Measurements from ENCODE around the gene FIGN. TPM values are rescaled to one million over a fixed set of nuclear protein-coding genes. Genes with fewer than 3 reads are reported as not detected.

FIGN gene
- total RNA-seq, 1 donor from 2014 or later: 13.5 TPM

- DNase-seq: no peak
- intact Hi-C loops (cut with DNase I): no loop called here
Observed at GRCh38 chr2:163681745-163682144, 54.1 kb downstream of the FIGN start.

GRCh38 chr2:163675388-163675787 lies 60.4 kb downstream of the FIGN start:
- intact Hi-C loops (cut with DNase I): no loop called here
- DNase-seq (no peak), ATAC-seq (ENCODE audit: poor library complexity) (no peak)

More at GRCh38 chr2:163681745-163682144, 54.1 kb downstream of the FIGN start:
- ATAC-seq (ENCODE audit: poor library complexity): peak; percentile 91

DNA sequence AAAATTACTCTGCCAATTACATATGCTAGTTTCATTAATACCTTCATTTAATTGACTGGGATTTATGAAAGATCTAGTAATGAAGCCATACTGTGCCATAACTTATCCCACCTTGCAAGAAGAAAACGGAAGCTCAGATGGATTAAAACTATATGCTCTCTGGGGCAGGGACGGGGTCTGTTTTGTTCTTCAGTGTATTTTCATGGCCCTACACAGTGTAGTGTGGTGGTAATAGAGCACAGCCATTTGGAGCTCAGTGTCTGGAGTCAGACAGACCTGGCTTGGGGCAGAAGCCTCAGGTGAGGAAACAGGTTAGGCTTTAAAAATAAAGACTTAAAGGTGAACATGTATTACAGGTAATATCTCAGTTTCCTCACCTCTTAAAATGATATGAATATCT lies 62.3 kb downstream of the FIGN start:
- ATAC-seq (ENCODE audit: poor library complexity): no peak
- intact Hi-C loops (cut with DNase I): no loop called here
- no peak for DNase-seq

GRCh38 chr2:163670929-163671328 lies 64.9 kb downstream of the FIGN start:
- DNase-seq (no peak), ATAC-seq (ENCODE audit: poor library complexity) (no peak)
- intact Hi-C loops (cut with DNase I): no loop called here

- DNase-seq (no peak), ATAC-seq (ENCODE audit: poor library complexity) (no peak)
- intact Hi-C loops (cut with DNase I): no loop called here
Observed at GRCh38 chr2:163669506-163669905, 66.3 kb downstream of the FIGN start.

GRCh38 chr2:163667064-163667887 lies 68.5 kb downstream of the FIGN start:
- intact Hi-C loops (cut with DNase I): no loop called here
- ATAC-seq (ENCODE audit: poor library complexity) (peak; percentile 91), DNase-seq (no peak)

DNA sequence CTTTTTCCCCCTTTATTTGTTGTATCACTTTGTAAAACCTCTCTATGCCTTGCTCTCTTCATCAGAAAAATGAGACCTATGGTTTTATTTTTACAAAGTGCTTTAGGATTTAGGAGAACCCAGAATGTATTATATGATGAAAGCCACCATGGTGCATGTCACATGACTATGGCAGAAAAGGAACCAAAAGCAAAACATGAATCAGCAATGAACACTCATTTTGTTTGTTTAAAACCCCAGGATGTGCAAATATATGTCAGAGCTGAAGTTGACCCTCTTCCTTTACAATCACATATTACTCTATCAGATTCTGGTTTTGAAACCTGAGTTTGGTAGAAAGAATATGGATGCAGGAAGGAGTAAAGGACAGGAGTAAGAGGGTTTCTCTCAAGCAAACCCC lies 70.0 kb downstream of the FIGN start:
- intact Hi-C loops (cut with DNase I): no loop called here
- no peak for DNase-seq
- no peak for ATAC-seq (ENCODE audit: poor library complexity)

DNA sequence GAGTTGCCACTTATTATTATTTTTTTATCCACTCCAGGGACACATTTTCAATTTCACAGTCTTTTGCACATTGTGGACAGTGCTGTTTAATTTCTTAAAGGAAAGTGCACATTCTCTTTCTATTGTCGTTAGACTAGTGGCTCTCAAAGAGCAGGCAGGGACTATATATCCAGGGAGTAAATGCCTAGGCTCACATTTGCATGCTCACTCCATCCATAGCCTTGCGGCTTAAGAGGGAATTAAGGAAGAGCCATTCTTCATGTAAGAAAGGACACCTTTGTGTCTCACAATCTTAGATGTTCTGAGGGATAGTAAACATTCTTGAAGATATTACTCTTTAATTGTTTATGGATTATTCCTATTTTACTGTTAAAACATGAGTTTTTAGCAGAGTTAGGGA lies 70.8 kb downstream of the FIGN start:
- ATAC-seq (ENCODE audit: poor library complexity) (no peak), DNase-seq (no peak)
- intact Hi-C loops (cut with DNase I): no loop called here

GRCh38 chr2:163664610-163665009 lies 71.2 kb downstream of the FIGN start:
- ATAC-seq (ENCODE audit: poor library complexity): no peak
- intact Hi-C loops (cut with DNase I): no loop called here
- no peak for DNase-seq

DNA sequence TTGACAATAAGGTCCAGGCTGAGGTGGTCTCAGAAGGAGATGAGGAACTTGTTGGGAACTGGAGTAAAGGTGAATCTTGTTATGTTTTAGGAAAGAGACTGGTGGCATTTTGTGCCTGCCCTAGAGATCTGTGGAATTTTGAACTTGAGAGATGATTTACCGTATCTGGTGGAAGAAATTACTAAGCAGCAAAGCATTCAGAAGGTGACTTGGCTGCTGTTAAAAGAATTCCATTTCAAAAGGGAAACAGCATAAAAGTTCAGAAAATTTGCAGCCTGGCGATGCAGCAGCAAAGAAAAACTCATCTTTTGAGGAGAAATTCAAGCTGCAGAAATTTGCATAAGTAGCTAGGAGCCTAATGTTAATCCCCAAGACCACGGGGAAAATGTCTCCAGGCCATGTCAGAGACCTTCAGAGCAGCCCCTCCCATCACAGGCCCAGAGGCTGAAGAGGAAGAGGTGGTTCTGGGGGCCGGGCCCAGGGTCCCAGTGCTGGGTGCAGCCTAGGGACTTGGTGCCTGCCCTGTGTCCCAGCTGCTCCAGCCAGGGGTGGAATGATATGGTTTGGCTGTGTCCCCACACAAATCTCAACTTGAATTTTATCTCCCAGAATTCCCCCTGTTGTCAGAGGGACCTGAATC lies 73.5 kb downstream of the FIGN start:
- intact Hi-C loops (cut with DNase I): no loop called here
- ATAC-seq (ENCODE audit: poor library complexity): no peak
- no peak for DNase-seq

- DNase-seq (no peak), ATAC-seq (ENCODE audit: poor library complexity) (no peak)
- intact Hi-C loops (cut with DNase I): no loop called here
Observed at GRCh38 chr2:163659224-163659623, 76.6 kb downstream of the FIGN start.

GRCh38 chr2:163658556-163658955 lies 77.3 kb downstream of the FIGN start:
- peak; percentile 31 for ATAC-seq (ENCODE audit: poor library complexity)
- intact Hi-C loops (cut with DNase I): no loop called here

DNA sequence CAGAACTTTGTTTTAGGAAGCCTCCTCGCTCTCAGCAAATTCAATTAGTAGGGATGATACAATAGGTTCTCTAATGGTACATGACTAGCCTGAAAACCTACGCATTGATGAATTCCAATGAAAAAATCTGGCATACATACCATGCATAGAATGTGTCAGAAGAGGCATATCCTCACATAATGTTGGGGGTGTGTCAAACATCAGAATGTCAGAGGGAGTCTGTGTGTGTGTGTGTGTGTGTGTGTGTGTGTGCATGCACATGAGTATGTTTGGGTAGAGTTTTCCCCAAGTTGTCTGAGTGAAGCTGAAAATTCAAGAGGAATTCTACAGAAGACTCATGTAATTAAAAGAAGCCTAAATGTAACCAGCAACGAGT lies 78.5 kb downstream of the FIGN start:
- ATAC-seq (ENCODE audit: poor library complexity): no peak
- DNase-seq: no peak
- intact Hi-C loops (cut with DNase I): no loop called here

More at GRCh38 chr2:163658556-163658955, 77.3 kb downstream of the FIGN start:
- DNase-seq: no peak

GRCh38 chr2:163656622-163657280 lies 79.1 kb downstream of the FIGN start:
- ATAC-seq (ENCODE audit: poor library complexity) (peak; percentile 68), DNase-seq (no peak)
- intact Hi-C loops (cut with DNase I): no loop called here

- intact Hi-C loops (cut with DNase I): no loop called here
- ATAC-seq (ENCODE audit: poor library complexity) (peak; percentile 86), DNase-seq (no peak)
Observed at GRCh38 chr2:163655667-163656066, 80.1 kb downstream of the FIGN start.

- ATAC-seq (ENCODE audit: poor library complexity) (no peak), DNase-seq (no peak)
- intact Hi-C loops (cut with DNase I): no loop called here
Observed at GRCh38 chr2:163652751-163653150, 83.1 kb downstream of the FIGN start.

DNA sequence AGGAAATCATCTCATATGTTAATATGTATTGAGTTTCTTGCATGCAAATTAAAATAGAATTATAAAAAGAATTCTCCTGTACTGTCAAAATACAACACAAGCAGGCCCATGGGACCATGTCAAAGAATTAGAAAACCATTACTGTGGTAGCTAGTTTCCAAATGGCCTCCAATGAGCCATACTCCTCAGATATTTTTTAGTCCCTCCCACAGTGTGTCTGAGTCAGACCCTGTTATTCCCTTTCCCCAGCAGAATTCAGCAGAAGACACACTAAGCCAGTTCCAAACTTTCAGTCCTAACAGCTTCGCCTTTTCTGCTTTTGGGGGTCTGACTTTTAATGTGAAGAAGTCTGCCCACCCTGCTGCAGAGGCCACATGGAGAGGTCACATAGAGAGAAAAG lies 86.7 kb downstream of the FIGN start:
- no peak for ATAC-seq (ENCODE audit: poor library complexity)
- intact Hi-C loops (cut with DNase I): no loop called here
- DNase-seq: no peak

DNA sequence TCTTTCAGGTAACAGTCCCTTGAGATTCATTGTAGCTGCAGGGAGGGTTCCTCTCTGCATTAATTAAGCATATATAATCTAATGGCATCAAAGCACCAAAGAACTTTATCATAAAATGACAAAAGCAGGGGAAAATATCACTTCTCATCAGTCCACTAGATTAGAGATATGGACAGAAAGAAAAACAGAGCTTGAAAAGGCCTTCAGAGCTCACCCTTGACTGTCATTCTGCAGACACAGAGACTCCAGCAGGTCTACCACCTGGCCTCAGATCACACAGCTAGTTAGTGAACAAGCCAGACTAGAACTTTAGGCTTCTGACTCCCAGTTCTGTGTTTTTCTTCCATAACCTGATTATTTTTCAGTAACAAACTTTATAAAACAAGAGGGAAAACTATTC lies 88.5 kb downstream of the FIGN start:
- DNase-seq (no peak), ATAC-seq (ENCODE audit: poor library complexity) (no peak)
- intact Hi-C loops (cut with DNase I): no loop called here

DNA sequence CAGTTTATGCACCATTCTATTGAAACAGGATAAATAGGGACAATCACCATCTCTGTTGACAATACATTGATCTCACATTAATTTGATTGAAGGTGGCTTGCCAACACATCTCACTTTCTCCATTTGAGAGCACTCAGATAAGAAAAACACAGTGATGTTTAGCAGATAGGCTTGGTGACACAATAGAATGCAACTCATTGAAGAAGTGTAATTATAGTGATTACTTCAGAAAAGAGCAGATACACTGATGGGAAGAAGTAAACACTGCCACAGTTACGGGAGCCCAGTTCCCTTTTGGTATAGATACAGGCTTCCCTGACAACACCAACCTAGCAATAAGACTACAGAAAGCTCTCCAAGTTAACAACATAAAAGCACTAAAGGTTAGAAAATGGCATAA lies 89.1 kb downstream of the FIGN start:
- intact Hi-C loops (cut with DNase I): no loop called here
- peak; percentile 30 for ATAC-seq (ENCODE audit: poor library complexity)

DNA sequence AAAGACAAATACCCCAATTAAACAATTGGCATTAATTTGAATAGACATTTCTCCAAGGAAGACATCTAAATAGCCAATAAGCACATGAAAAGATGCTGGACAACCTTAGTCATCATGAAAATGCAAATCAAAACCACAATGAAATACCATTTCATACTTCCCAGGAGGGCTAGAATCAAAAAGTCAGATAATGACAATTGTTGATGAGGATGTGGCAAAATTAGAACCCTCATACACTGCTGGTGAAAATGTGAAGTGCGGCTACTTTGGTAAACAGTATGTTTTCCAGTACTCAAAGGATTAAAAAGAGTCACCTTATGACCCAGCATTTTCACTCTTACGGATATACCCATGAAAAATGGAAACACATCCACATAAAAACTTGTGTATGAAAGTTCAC lies 91.6 kb downstream of the FIGN start:
- ATAC-seq (ENCODE audit: poor library complexity): no peak
- DNase-seq: no peak
- intact Hi-C loops (cut with DNase I): no loop called here

More for the DNA sequence above, 89.1 kb downstream of the FIGN start:
- DNase-seq: no peak

Measured in Right ventricle myocardium superior (tissue), 1 donor.